Uterus (tissue), 2 donors: Measurements from ENCODE around the gene IDH3A.

Source experiments
- POLR2A ChIP-seq, 2 donors: fragments of 450-650 bp; IDR thresholded peaks; one replicate each; pipeline ENCODE4 v1.6.1; 2016; ENCODE audit warnings: antibody characterized with exemption in 2 of 2, mild to moderate bottlenecking in 1 of 2, moderate library complexity in 1 of 2
- TF ChIP-seq, protein P1 (sequence below), 4 experiments: fragments of 200-600 bp in 2 of 4; fragments of 450-650 bp in 2 of 4; sonication (generic) in 2 of 4; IDR thresholded peaks; one replicate each; pipeline ENCODE4 v1.5.1; 2016 to 2019; ENCODE audit warnings: antibody characterized with exemption in 4 of 4, mild to moderate bottlenecking in 2 of 4, moderate library complexity in 1 of 4

DNA sequence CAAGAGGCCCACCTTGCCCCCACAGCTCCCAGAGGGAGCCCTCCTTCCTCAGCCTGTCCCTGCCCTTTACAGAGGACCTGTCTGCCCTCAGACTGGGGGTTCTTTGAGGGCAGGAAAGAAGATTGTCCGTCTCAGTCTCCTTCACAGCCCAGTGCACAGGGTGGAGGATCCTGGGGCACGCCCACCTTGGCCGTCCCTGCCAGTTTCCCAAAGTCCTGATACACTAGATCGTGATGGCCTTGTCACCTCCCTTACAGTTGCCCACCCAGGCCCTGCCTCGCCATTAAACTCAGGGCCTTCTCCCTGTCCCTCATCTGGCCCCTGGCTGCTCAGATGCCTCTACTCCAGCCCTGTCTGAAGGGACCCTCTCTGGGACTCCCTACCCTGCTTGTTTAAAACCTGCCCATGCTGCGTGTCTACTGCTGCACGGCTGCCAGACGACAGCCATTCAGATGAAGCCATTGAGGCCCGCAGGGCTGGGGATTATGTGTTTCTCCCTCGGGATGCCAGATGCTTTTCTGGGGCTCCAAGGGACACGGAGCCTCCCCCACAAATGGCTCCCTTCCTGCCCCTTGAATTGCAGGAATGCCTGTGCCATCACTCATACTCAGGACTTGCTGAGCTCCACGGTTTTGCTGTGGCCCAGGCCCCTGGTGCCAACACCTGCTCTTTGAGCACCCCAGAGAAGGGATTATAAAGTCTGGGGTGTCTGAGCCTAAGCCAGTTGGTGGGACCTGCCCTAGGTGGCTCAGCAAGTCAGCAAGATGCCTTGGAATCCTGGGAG lies 57.4 kb downstream of the IDH3A start:
- no peak for TF ChIP-seq POLR2A (IDR thresholded peaks at IDR 0.05)
- TF ChIP-seq, protein P1, sequence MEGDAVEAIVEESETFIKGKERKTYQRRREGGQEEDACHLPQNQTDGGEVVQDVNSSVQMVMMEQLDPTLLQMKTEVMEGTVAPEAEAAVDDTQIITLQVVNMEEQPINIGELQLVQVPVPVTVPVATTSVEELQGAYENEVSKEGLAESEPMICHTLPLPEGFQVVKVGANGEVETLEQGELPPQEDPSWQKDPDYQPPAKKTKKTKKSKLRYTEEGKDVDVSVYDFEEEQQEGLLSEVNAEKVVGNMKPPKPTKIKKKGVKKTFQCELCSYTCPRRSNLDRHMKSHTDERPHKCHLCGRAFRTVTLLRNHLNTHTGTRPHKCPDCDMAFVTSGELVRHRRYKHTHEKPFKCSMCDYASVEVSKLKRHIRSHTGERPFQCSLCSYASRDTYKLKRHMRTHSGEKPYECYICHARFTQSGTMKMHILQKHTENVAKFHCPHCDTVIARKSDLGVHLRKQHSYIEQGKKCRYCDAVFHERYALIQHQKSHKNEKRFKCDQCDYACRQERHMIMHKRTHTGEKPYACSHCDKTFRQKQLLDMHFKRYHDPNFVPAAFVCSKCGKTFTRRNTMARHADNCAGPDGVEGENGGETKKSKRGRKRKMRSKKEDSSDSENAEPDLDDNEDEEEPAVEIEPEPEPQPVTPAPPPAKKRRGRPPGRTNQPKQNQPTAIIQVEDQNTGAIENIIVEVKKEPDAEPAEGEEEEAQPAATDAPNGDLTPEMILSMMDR (IDR thresholded peaks at IDR 0.05), result no peak
